ENCODE measurements around the gene GRIN3B. TPM values are rescaled to one million over a fixed set of nuclear protein-coding genes. Genes with fewer than 3 reads are reported as not detected.
"Not testable (repeated sequence)": the region's sequence is repeated elsewhere in the genome, so short reads cannot be mapped to it uniquely, and the experiment has no call there.

Gene GRIN3B
- total RNA-seq, 1 experiment from 2014 or later, result 0.11 TPM

GRCh38 chr19:956766-957440 is 43.3 kb upstream of the GRIN3B start:
- TF ChIP-seq, protein P1, sequence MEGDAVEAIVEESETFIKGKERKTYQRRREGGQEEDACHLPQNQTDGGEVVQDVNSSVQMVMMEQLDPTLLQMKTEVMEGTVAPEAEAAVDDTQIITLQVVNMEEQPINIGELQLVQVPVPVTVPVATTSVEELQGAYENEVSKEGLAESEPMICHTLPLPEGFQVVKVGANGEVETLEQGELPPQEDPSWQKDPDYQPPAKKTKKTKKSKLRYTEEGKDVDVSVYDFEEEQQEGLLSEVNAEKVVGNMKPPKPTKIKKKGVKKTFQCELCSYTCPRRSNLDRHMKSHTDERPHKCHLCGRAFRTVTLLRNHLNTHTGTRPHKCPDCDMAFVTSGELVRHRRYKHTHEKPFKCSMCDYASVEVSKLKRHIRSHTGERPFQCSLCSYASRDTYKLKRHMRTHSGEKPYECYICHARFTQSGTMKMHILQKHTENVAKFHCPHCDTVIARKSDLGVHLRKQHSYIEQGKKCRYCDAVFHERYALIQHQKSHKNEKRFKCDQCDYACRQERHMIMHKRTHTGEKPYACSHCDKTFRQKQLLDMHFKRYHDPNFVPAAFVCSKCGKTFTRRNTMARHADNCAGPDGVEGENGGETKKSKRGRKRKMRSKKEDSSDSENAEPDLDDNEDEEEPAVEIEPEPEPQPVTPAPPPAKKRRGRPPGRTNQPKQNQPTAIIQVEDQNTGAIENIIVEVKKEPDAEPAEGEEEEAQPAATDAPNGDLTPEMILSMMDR (conservative IDR thresholded peaks at IDR 0.05), result no peak
- TF ChIP-seq EZH2 (IDR thresholded peaks at IDR 0.05; ENCODE audit: low read depth), result no peak
- Histone ChIP-seq H3K4me3 (peak overlapping the region; percentile 54), H3K9me2 (ENCODE audit: insufficient read depth) (no peaks in the 10 kb centered on the region), H3K4me1 (replicated peaks; ENCODE audit: insufficient read depth) (peaks cover 55% of the 10 kb centered on the region), H3F3A (ENCODE audit: insufficient read depth, low read depth) (peaks cover 23% of the 10 kb centered on the region; the same call in 1 of the 2 replicates), H3K79me2 (ENCODE audit: low read depth) (0 out of 2 replicates have a peak, but pooled peaks cover 4% of the 10 kb centered on the region), H3K27me3 (ENCODE audit: insufficient read depth, low read depth) (no peaks in the 10 kb centered on the region), H4K20me1 (ENCODE audit: insufficient read depth) (no peaks in the 10 kb centered on the region), H3K36me3 (ENCODE audit: low read depth) (no peaks in the 10 kb centered on the region), H3K9me3 (ENCODE audit: insufficient read depth, low read depth) (no peaks in the 10 kb centered on the region), H3K27ac (peak overlapping the region; percentile 81), H3K4me2 (peak overlapping the region; percentile 73), H2AFZ (peak overlapping the region; percentile 62)
- ChIA-PET POLR2A (ENCODE audit: unreplicated experiment) (interaction anchor here (0.6 to 0.7 kb wide), 4 partner anchors 20 to 27 kb away, joined by 3 to 27 read pairs (median 6); no protein-coding TSS in a partner anchor), CTCF (no interaction called here)
- intact Hi-C loops (cut with micrococcal nuclease; ENCODE audit: unreplicated experiment), result no loop called here
- BruUV-seq (replicated peaks), result no TSS peak
- peak; percentile 76 to 81 for DNase-seq

- H3K9me3 ChIP-seq (ENCODE audit: insufficient read depth, low read depth); H3K36me3 ChIP-seq (ENCODE audit: low read depth); H3K27me3 ChIP-seq (ENCODE audit: insufficient read depth, low read depth); H4K20me1 ChIP-seq (ENCODE audit: insufficient read depth); H3K79me2 ChIP-seq (ENCODE audit: low read depth); intact Hi-C loops (cut with micrococcal nuclease; ENCODE audit: unreplicated experiment); H2AFZ ChIP-seq; CTCF ChIA-PET; H3K9me2 ChIP-seq (ENCODE audit: insufficient read depth); DNase-seq: not testable (repeated sequence)
- Histone ChIP-seq H3K4me3 (peak overlapping the region; percentile 54; the same call in 1 of the 2 replicates), H3K27ac (peak overlapping the region; percentile 81), H3K4me2 (peak overlapping the region; percentile 73), H3F3A (ENCODE audit: insufficient read depth, low read depth) (peaks cover 21% of the 10 kb centered on the region; the same call in 1 of the 2 replicates), H3K4me1 (replicated peaks; ENCODE audit: insufficient read depth) (peaks cover 56% of the 10 kb centered on the region)
- POLR2A ChIA-PET (ENCODE audit: unreplicated experiment), result interaction anchor here (0.6 kb wide), 1 partner anchor 26 kb away, joined by 3 read pairs; no protein-coding TSS in a partner anchor
- TSS peak; percentile 54 for BruUV-seq (replicated peaks)
These were observed 42.6 kb upstream of the GRIN3B start for GRCh38 chr19:957578-957977.

- H3K9me3 ChIP-seq (ENCODE audit: insufficient read depth, low read depth), result no peaks in the 10 kb centered on the region
- H3K79me2 ChIP-seq (ENCODE audit: low read depth), result 0 out of 2 replicates have a peak, but pooled peaks cover 4% of the 10 kb centered on the region
- no peak overlapping the region for H3K4me2 ChIP-seq
- H4K20me1 ChIP-seq (ENCODE audit: insufficient read depth), result no peaks in the 10 kb centered on the region
- H3F3A ChIP-seq (ENCODE audit: insufficient read depth, low read depth), result peaks cover 21% of the 10 kb centered on the region; the same call in 1 of the 2 replicates
- intact Hi-C loops (cut with micrococcal nuclease; ENCODE audit: unreplicated experiment), result no loop called here
- peaks cover 42% of the 10 kb centered on the region for H3K4me1 ChIP-seq (replicated peaks; ENCODE audit: insufficient read depth)
- TF ChIP-seq, protein P1 (conservative IDR thresholded peaks at IDR 0.05), result no peak
- TF ChIP-seq EZH2 (IDR thresholded peaks at IDR 0.05; ENCODE audit: low read depth), result no peak
- no TSS peak for BruUV-seq (replicated peaks)
- no peak overlapping the region for H3K27ac ChIP-seq
- no peak overlapping the region for H3K4me3 ChIP-seq
- no peaks in the 10 kb centered on the region for H3K36me3 ChIP-seq (ENCODE audit: low read depth)
- DNase-seq, result no peak
- no peaks in the 10 kb centered on the region for H3K9me2 ChIP-seq (ENCODE audit: insufficient read depth)
- CTCF ChIA-PET, result no interaction called here
- no peak overlapping the region for H2AFZ ChIP-seq
- POLR2A ChIA-PET (ENCODE audit: unreplicated experiment), result no interaction called here
- H3K27me3 ChIP-seq (ENCODE audit: insufficient read depth, low read depth), result no peaks in the 10 kb centered on the region
These were observed 41.0 kb upstream of the GRIN3B start for GRCh38 chr19:958967-959855.

Measured in PC-9 (cell line).